ENCODE data around the gene FSTL4. TPM values are rescaled to one million over a fixed set of nuclear protein-coding genes. Genes with fewer than 3 reads are reported as not detected.

The FSTL4 gene
- total RNA-seq, 4 donors from 2014 or later, result 0.22 to 0.47 (median 0.27) TPM; not detected in 1

- ATAC-seq, result peak; percentile 16
- Histone ChIP-seq H3K4me1 (no peaks in the 10 kb centered on the region), H3K27ac (no peak overlapping the region), H3K27me3 (peaks cover 12% of the 10 kb centered on the region), H3K4me3 (no peak overlapping the region), H3K36me3 (no peaks in the 10 kb centered on the region), H3K9me3 (no peaks in the 10 kb centered on the region)
- 80 to 100% methylated on average over 1 of the region's 5 CpGs for WGBS, 2 donors (ENCODE audit: low coverage in 1 of 2)
- TF ChIP-seq POLR2AphosphoS5 (IDR thresholded peaks at IDR 0.05) (no peak), EP300 (IDR thresholded peaks at IDR 0.05) (no peak), CTCF (IDR thresholded peaks at IDR 0.05) (no peak), POLR2A (IDR thresholded peaks at IDR 0.05) (no peak)
These were observed 191.7 kb downstream of the FSTL4 start for GRCh38 chr5:133420440-133421301.

GRCh38 chr5:133415906-133416305 is 196.4 kb downstream of the FSTL4 start:
- TF ChIP-seq EP300 (IDR thresholded peaks at IDR 0.05) (no peak), POLR2AphosphoS5 (IDR thresholded peaks at IDR 0.05) (no peak), POLR2A (IDR thresholded peaks at IDR 0.05) (no peak), CTCF (IDR thresholded peaks at IDR 0.05) (no peak)
- 76 to 95% methylated on average over 3 to 5 of the region's 5 CpGs for whole genome bisulfite sequencing, 2 donors (ENCODE audit: low coverage in 1 of 2)
- no peak for ATAC-seq

GRCh38 chr5:133415506-133415905 is 196.8 kb downstream of the FSTL4 start:
- Histone ChIP-seq H3K4me3 (no peak overlapping the region), H3K4me1 (no peaks in the 10 kb centered on the region), H3K27me3 (peaks cover 22% of the 10 kb centered on the region), H3K36me3 (no peaks in the 10 kb centered on the region), H3K9me3 (no peaks in the 10 kb centered on the region), H3K27ac (no peak overlapping the region)
- TF ChIP-seq POLR2AphosphoS5 (IDR thresholded peaks at IDR 0.05), result no peak
- no peak for TF ChIP-seq CTCF (IDR thresholded peaks at IDR 0.05)
- TF ChIP-seq POLR2A (IDR thresholded peaks at IDR 0.05), result no peak
- no peak for TF ChIP-seq EP300 (IDR thresholded peaks at IDR 0.05)
- 84 to 100% methylated on average over 2 to 5 of the region's 5 CpGs for WGBS, 2 donors (ENCODE audit: low coverage in 1 of 2)
- ATAC-seq, result no peak

More at GRCh38 chr5:133415906-133416305, 196.4 kb downstream of the FSTL4 start:
- Histone ChIP-seq H3K27me3 (peaks cover 19% of the 10 kb centered on the region), H3K9me3 (no peaks in the 10 kb centered on the region), H3K4me3 (no peak overlapping the region), H3K36me3 (no peaks in the 10 kb centered on the region), H3K27ac (no peak overlapping the region), H3K4me1 (no peaks in the 10 kb centered on the region)

- no peaks in the 10 kb centered on the region for H3K36me3 ChIP-seq
- no peak for ATAC-seq
- 69 to 88% methylated on average over 2 of the region's 2 CpGs for WGBS, 2 donors (ENCODE audit: low coverage in 1 of 2)
- no peak overlapping the region for H3K27ac ChIP-seq
- no peaks in the 10 kb centered on the region for H3K9me3 ChIP-seq
- H3K27me3 ChIP-seq, result peaks cover 34% of the 10 kb centered on the region
- no peaks in the 10 kb centered on the region for H3K4me1 ChIP-seq
- H3K4me3 ChIP-seq, result no peak overlapping the region
- no peak for TF ChIP-seq POLR2AphosphoS5 (IDR thresholded peaks at IDR 0.05)
- no peak for TF ChIP-seq EP300 (IDR thresholded peaks at IDR 0.05)
- no peak for TF ChIP-seq POLR2A (IDR thresholded peaks at IDR 0.05)
- TF ChIP-seq CTCF (IDR thresholded peaks at IDR 0.05), result no peak
These were observed 199.7 kb downstream of the FSTL4 start for GRCh38 chr5:133412661-133413060.

GRCh38 chr5:133410335-133410828 is 202.0 kb downstream of the FSTL4 start:
- no peak for ATAC-seq
- Histone ChIP-seq H3K27me3 (peaks cover 30% of the 10 kb centered on the region), H3K4me3 (no peak overlapping the region), H3K27ac (no peak overlapping the region), H3K36me3 (no peaks in the 10 kb centered on the region), H3K9me3 (no peaks in the 10 kb centered on the region), H3K4me1 (no peaks in the 10 kb centered on the region)
- 68 to 78% methylated on average over 7 to 12 of the region's 12 CpGs for WGBS, 2 donors (ENCODE audit: low coverage in 1 of 2)
- TF ChIP-seq POLR2AphosphoS5 (IDR thresholded peaks at IDR 0.05) (no peak), POLR2A (IDR thresholded peaks at IDR 0.05) (no peak), CTCF (IDR thresholded peaks at IDR 0.05) (no peak), EP300 (IDR thresholded peaks at IDR 0.05) (no peak)
